Hypothalamus (tissue), 51 donors: Measurements from ENCODE around the gene SARDH.

ENCODE experiments used
- DNase-seq, 51 donors: peaks; one replicate each; lab custom pipeline; 2025; lab: John Stamatoyannopoulos, UW

Gene SARDH

GRCh38 chr9:133707065-133707762 is 30.9 kb downstream of the SARDH start:
- peak in 4 of 51 donors; percentile 21 to 55 (median 28) for DNase-seq

- DNase-seq = peak in 1 of 51 donors; percentile 48
These were observed 31.7 kb downstream of the SARDH start for GRCh38 chr9:133706307-133707050.

- no peak for DNase-seq
These were observed 32.6 kb downstream of the SARDH start for GRCh38 chr9:133705576-133705975.

GRCh38 chr9:133704711-133705181 is 33.4 kb downstream of the SARDH start:
- no peak for DNase-seq

GRCh38 chr9:133703591-133704399 is 34.4 kb downstream of the SARDH start:
- no peak for DNase-seq

- DNase-seq = no peak
These were observed 35.2 kb downstream of the SARDH start for GRCh38 chr9:133702798-133703590.

GRCh38 chr9:133701981-133702797 is 36.0 kb downstream of the SARDH start:
- DNase-seq = peak in 15 of 51 donors; percentile 16 to 61 (median 35)

GRCh38 chr9:133701321-133701980 is 36.7 kb downstream of the SARDH start:
- DNase-seq = peak in 26 of 51 donors; percentile 11 to 78 (median 48)

GRCh38 chr9:133700819-133701320 is 37.3 kb downstream of the SARDH start:
- peak in 1 of 51 donors; percentile 56 for DNase-seq

GRCh38 chr9:133699546-133699945 is 38.6 kb downstream of the SARDH start:
- no peak for DNase-seq

GRCh38 chr9:133696071-133696472 is 42.1 kb downstream of the SARDH start:
- DNase-seq = no peak

GRCh38 chr9:133694686-133695085 is 43.5 kb downstream of the SARDH start:
- no peak for DNase-seq

- DNase-seq = no peak
These were observed 44.2 kb downstream of the SARDH start for GRCh38 chr9:133693703-133694529.

- no peak for DNase-seq
These were observed 45.0 kb downstream of the SARDH start for GRCh38 chr9:133693116-133693515.

- DNase-seq = no peak
These were observed 45.7 kb downstream of the SARDH start for GRCh38 chr9:133692364-133692985.

GRCh38 chr9:133691626-133692363 is 46.4 kb downstream of the SARDH start:
- DNase-seq = peak in 1 of 51 donors; percentile 12
